T-helper 1 cell (primary cell): ENCODE measurements around the gene PARP9.
"Not testable (repeated sequence)": the region's sequence is repeated elsewhere in the genome, so short reads cannot be mapped to it uniquely, and the experiment has no call there.

Experiments
- DNase-seq, 5 donors: peaks; one replicate each; pipeline ENCODE4 v3.0.0-alpha.2; 2012 to 2020

Gene PARP9

GRCh38 chr3:122576174-122576940 is 12.3 kb upstream of the PARP9 start:
- peak in 1 of 5 donors; percentile 25 for DNase-seq

DNA sequence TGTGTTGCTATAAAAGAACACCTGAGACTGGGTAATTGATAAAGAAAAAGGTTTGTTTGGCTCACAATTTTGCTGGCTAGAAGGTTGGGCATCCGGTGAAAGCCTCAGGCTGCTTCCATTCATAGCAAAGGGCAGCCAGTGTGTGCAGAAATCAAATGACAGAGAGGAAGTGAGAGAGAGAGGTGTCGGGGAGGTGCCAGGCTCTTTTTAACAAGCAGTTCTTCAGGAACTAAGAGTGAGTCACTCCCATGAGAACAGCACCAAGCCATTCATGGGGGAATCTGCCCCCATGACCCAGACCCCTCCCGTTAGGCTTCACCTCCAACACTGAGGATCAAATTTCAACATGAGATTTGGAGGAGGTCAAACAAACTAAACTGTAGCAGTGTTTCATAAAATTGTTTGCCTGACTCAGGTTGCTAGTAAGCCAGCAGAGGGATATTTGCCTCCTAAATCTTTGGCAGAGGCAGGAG is 8.9 kb upstream of the PARP9 start:
- DNase-seq, result peak in 1 of 5 donors; percentile 59

GRCh38 chr3:122568755-122569154 is 4.7 kb upstream of the PARP9 start:
- no peak for DNase-seq

GRCh38 chr3:122568131-122568530 is 4.0 kb upstream of the PARP9 start:
- DNase-seq, result not testable (repeated sequence)

- peak in 1 of 5 donors; percentile 23 for DNase-seq
Measured at GRCh38 chr3:122563717-122564025, 429 bp downstream of the PARP9 start.

DNA sequence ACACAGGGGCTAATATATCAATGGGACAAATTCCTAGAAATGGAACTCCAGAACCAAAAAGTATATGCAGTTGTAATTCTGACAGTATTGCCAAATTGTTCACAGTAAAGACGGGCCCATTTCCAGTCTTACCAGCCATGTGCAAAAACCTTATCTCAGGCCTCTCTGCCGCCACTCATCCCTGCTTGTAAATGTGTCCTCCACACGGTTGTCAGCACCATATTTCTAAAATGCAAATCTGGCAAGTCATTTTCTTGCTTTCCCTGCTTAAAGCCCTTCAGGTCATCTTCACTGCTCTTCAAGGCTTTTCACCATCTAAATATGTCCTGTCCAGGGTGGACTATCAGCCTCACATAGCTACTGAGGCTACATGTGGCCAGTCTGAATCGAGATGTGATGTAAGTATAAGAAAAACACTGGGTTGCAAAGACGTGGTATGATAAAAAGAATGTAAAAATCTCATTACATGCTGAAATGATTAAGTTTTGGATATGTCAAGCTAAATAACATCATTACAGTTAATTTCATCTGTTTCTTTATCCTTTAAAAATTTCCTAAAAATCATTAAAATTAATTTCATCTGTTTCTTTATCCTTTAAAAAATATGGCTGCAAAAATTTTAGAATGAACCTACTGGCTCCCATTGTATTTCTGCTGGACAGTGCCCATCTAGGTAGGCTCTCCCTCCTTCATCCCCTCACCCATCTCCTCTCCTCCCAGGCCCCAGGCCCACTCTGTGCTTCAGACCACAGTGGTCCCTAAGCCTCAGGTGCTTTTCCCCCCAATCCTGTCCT is 980 bp downstream of the PARP9 start:
- no peak for DNase-seq

DNA sequence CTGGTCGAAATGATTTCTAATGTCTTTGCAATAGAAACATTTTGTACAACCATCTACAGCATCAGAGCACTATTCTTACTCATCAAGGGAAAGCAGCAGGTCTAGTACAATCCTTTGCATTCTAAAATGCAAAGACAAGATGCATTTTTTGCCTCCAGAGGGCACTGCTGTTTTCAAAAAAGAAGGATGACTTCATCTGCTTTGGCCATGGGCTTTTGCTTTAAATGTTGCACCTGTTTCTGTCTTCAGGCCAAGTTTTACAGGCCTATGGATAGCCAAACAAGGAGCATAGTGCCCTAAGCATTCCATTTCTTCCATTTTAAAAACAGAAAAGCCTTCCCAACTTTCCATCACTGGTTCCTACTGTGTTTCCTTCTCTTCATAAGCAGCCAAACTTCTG is 3.4 kb downstream of the PARP9 start:
- DNase-seq, result peak in 4 of 5 donors; percentile 23 to 75 (median 46)

- DNase-seq, result no peak
Measured at GRCh38 chr3:122559906-122560305, 4.2 kb downstream of the PARP9 start.

DNA sequence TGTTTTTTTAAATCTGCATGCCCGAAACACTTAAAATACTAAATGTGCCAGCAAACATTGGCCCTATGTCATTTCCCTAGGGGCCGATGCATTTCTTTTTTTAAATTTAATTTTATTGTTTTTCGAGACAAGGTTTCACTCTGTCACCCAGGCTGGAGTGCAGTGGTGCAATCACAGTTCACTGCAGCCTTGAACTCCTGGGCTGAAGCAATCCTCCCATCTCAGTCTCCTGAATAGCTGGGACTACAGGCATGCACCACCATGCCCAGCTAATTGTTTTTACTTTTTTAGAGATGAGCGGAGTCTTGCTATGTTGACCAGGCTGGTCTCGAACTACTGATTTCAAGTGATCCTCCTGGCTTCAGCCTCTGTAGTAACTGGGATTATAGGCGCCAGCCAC is 5.5 kb downstream of the PARP9 start:
- DNase-seq, result no peak

DNA sequence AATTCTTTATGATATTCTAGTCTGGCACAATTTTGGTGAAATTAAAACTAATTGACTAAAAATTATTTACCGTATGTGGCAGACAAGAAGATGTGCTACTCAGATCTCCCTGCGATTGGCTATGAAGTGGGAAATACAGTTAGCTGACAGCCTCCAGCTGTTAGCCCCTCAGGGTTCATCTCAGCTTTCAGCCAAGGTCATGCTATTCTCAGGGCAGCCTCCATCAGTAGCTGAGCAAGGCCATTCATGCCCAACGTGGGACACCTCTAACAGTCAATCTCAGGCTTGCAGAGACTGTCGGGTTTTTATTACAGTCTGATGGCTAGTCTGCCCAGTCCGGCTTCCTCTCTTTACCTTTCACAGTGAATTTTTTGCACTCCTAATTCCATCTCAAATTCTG is 6.7 kb downstream of the PARP9 start:
- DNase-seq, result no peak

GRCh38 chr3:122555275-122556071 is 8.6 kb downstream of the PARP9 start:
- DNase-seq, result no peak

DNA sequence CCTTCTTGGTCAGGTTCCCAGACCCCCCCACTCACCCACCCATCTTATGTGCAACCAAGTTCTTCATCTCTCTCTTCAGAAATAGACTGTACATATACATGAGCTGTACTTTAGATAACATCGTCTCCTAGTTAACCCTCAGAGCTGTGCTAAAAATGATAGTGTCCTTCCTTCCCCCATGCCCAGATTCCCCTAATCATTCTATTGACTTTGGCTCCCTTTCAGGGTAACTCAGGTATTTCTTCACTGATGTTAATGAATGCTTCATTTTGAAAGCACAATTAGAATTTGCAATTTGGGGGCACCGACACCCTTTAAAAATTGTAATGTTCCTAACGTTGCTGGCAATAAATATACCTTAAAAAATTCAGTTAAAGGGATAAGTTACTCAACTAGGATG is 10.9 kb downstream of the PARP9 start:
- no peak for DNase-seq

DNA sequence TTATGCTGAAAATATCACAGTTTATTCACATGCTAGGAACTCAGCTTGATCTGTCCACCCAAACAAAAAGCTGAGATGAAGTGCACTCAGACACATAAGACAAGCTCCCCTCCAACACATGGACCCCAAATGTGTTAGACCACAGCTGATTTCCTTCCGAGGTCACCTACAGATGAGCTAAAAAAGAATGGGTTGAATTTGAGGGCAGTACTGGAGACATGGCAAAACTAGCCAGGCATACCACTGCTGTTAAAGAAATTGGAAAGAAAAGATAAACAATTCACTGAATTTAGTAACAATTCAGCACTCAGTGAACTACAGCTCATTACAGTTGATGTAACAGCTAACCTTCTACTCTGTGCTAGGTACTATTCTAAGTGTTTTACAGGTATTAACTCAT is 15.5 kb downstream of the PARP9 start:
- no peak for DNase-seq

GRCh38 chr3:122548076-122548475 is 16.0 kb downstream of the PARP9 start:
- no peak for DNase-seq

DNA sequence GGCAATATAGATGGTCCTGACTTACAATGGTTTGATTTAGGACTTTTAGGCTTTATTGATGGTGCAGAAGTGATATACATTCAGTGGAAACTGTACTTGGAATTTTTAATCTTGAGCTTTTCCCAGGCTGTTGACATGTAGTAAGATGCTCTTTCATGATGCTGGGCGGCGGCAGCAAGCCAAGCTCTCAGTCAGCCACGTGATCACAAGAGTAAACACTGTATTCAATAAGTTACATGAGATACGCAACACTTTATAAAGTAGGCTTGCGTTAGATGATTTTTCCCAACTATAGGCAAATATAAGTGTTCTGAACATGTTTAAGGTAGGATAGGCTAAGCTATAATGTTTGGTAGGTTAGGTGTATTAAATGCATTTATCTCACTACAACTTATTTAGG is 17.9 kb downstream of the PARP9 start:
- no peak for DNase-seq

- no peak for DNase-seq
Measured at GRCh38 chr3:122538956-122539490, 25.1 kb downstream of the PARP9 start.

DNA sequence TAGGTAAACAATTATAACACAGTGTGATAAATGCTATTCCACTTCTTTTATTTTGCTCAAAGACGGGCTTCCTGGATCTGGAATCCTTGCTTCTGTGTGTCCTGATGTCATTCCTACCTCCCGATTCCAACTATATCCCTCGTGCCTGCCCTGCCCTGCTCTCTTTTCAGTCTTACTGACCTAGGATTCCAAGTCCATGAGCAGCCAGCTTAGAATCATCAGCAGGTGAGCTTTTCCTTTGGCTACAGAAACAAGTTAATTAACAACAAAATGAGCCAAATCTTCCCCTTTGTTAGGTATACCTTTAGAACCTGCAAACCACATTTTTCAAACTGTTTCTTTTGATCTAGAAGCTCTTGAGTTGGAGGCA is 27.5 kb downstream of the PARP9 start:
- DNase-seq, result no peak

DNA sequence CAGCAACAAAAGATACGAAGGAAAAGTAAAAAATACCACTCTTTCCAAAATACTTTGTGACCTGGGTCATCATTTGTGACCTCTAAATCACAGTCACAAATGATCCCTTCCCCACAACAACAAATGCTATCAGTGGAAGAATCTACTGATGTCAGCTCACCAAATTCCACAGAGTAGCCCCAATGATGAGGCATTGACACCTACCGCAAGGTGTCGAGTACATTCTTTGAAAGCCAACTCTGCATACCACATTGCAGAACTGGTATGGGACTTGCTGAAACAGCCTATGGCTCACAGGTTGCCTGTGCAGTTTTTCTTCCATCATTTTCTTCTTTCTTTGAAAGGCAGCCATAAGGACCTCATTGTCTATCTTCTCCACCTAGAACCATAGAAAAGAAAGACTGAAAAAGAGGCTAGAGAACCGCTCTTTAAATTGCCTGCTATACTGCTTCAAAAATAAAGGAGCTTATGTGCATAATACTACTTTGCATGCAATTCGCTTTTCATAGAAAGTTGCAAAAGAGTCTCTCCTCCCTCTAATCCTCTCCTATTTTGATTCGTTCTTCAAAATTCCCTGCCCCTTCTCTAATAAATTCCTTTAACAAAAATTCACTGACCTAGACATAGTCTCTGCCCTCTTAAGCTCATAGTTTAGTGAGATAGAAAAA is 28.0 kb downstream of the PARP9 start:
- no peak for DNase-seq

GRCh38 chr3:122533931-122534334 is 30.2 kb downstream of the PARP9 start:
- peak in 1 of 5 donors; percentile 89 for DNase-seq

DNA sequence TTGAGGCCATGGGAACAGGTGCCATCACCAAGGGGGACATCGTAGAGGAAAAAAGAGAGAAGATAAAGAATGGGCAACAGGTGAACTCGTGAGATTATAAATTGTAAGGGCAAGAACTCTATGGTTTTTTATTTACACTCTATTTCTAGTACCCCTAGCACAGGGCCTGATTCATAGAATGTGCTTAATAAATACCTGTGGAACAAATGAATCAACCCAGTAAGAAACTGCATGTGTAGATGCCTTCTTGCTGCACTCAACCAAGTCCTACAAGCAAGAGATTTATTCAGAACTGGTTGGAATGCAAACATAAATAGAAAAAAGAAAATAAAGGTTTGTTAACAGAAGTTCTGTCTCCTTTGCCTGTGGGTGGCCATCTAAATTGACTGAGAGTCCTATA is 30.6 kb downstream of the PARP9 start:
- DNase-seq, result no peak

GRCh38 chr3:122530164-122530563 is 33.9 kb downstream of the PARP9 start:
- DNase-seq, result no peak

DNA sequence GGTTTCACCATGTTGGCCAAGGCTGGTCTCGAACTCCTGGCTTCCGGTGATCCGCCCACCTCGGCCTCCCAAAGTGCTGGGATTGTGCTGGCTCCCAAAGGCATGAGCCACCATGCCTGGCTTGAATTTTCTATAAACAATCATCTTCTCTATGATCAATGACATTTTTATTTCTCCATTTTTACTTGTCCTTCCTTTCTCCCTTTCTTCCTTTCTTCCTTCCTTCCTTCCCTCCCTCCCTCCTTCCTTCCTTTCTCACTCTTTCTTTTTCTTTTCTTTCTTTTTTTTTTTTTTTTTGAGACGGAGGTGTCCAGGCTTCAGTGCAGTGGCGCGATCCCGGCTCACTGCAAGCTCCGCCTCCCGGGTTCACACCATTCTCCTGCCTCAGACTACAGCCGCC is 40.8 kb downstream of the PARP9 start:
- DNase-seq, result no peak

- DNase-seq, result no peak
Measured at GRCh38 chr3:122520861-122521260, 43.2 kb downstream of the PARP9 start.
